Natural killer cell (primary cell): Measurements from ENCODE around the gene TMSB4X. TPM values are rescaled to one million over a fixed set of nuclear protein-coding genes. Genes with fewer than 3 reads are reported as not detected.

ENCODE experiments used
- ATAC-seq, 3 donors: fragments of 150-1000 bp in 2 of 3; fragments of 200-7000 bp in 1 of 3; cut with Tn5 transposase; 1 replicate in 1 of 3; 2 replicates in 2 of 3; pipeline ENCODE4 v1.10.0; 2021; ENCODE audit warnings: mild to moderate bottlenecking in 2 of 3, moderate library complexity in 2 of 3
- DNase-seq, 2 donors: peaks; one replicate each; pipeline versions ENCODE4 v3.0.0 to v3.0.0-alpha.2; 2013 to 2021; ENCODE audit warnings: mixed read lengths in 1 of 2
- H3K27ac ChIP-seq: one replicate; pipeline ENCODE4 v1.5.1; 2013; ENCODE audit warnings: mild to moderate bottlenecking, low read length
- H3K27me3 ChIP-seq: one replicate; pipeline ENCODE4 v1.6.1; 2013; ENCODE audit warnings: low read length; ENCODE audit not compliant: control insufficient read depth, insufficient read depth
- H3K36me3 ChIP-seq: one replicate; pipeline ENCODE4 v1.6.1; 2013; ENCODE audit warnings: low read length; ENCODE audit not compliant: control insufficient read depth, insufficient read depth
- H3K4me1 ChIP-seq: one replicate; pipeline ENCODE4 v1.6.1; 2013; ENCODE audit warnings: low read length; ENCODE audit not compliant: control insufficient read depth, insufficient read depth
- H3K4me3 ChIP-seq: one replicate; pipeline ENCODE4 v1.5.1; 2013; ENCODE audit warnings: low read length
- H3K9me3 ChIP-seq: one replicate; pipeline ENCODE4 v1.6.1; 2013; ENCODE audit warnings: low read length; ENCODE audit not compliant: control insufficient read depth, insufficient read depth
- H3K27ac Mint-ChIP-seq, 2 donors: one replicate each; pipeline ENCODE4 v1.8.0; 2022; ENCODE audit warnings: mild to moderate bottlenecking in 2 of 2, mixed read lengths in 2 of 2, moderate library complexity in 1 of 2
- H3K27me3 Mint-ChIP-seq, 2 donors: one replicate each; pipeline ENCODE4 v1.8.0; 2022; ENCODE audit warnings: low read depth in 2 of 2, mixed read lengths in 2 of 2
- H3K36me3 Mint-ChIP-seq: one replicate; pipeline ENCODE4 v1.8.0; 2022; ENCODE audit warnings: mixed read lengths
- H3K4me1 Mint-ChIP-seq, 2 donors: one replicate each; pipeline ENCODE4 v1.8.0; 2022; ENCODE audit warnings: mixed read lengths in 2 of 2
- H3K4me3 Mint-ChIP-seq: one replicate; pipeline ENCODE4 v1.8.0; 2022; ENCODE audit warnings: mild to moderate bottlenecking, moderate library complexity, mixed read lengths
- H3K9me3 Mint-ChIP-seq, 2 donors: one replicate each; pipeline ENCODE4 v1.8.0; 2022; ENCODE audit warnings: mixed read lengths in 2 of 2
- CTCF ChIP-seq: fragments of 200-600 bp; IDR thresholded peaks from one replicate; pipeline ENCODE4 v1.8.0; 2022; ENCODE audit warnings: antibody characterized with exemption
- WGBS: methylation state at CpG from one replicate; pipeline ENCODE4 v1.1.7; 2013; ENCODE audit warnings: missing lambda C conversion rate; ENCODE audit not compliant: insufficient coverage; 5-methylcytosine and 5-hydroxymethylcytosine counted together
- intact Hi-C: fragments of 100-400 bp; cut with micrococcal nuclease; formaldehyde crosslinking; loops from one replicate; pipeline ENCODE4 v1.14.2; 2022
- total RNA-seq, 4 donors: library from RNA; stranded (reverse); fragments of 120-200 nt in 1 of 4; gene quantifications; one replicate each; pipeline versions ENCODE4 v1.2.3 to v1.2.4, GENCODE V29; 2013 to 2022

Gene TMSB4X
- total RNA-seq, 3 donors from 2014 or later (not counting 1 experiment from before 2014, with no cell fraction given): 5,049 to 6,005 (median 5,892) TPM

GRCh38 chrX:13000301-13000811, 25.4 kb downstream of the TMSB4X start:
- Histone ChIP-seq H3K36me3 (no peaks in the 10 kb centered on the region), H3K4me1 (peaks cover 18% of the 10 kb centered on the region), H3K27me3 (no peaks in the 10 kb centered on the region), H3K9me3 (no peaks in the 10 kb centered on the region), H3K27ac (peak overlapping the region; percentile 71), H3K4me3 (no peak overlapping the region)
- Mint-ChIP-seq H3K9me3 (no peaks in the 10 kb centered on the region), H3K4me1 (peaks cover 27 to 31% of the 10 kb centered on the region in 2 donors), H3K27me3 (peaks cover 0 to 32% of the 10 kb centered on the region in 2 donors), H3K36me3 (no peaks in the 10 kb centered on the region), H3K4me3 (peak overlapping the region; percentile 77), H3K27ac (peak overlapping the region; percentile 90 to 94)
- TF ChIP-seq CTCF: no peak
- intact Hi-C loops: no loop called here
- 0% methylated on average over 8 of the region's 8 CpGs for WGBS
- ATAC-seq: peak in 2 of 3 donors; percentile 47 to 51
- peak in 1 of 2 donors; percentile 69 for DNase-seq

- 87% methylated on average over 2 of the region's 5 CpGs for WGBS
These were observed 26.2 kb downstream of the TMSB4X start for GRCh38 chrX:13001097-13001496.

GRCh38 chrX:13001961-13002671, 27.2 kb downstream of the TMSB4X start:
- no peaks in the 10 kb centered on the region for H3K27me3 ChIP-seq
- Mint-ChIP-seq H3K4me1 (peaks cover 32 to 36% of the 10 kb centered on the region in 2 donors), H3K27ac (peak overlapping the region in 1 of 2 donors; percentile 94), H3K4me3 (no peak overlapping the region), H3K36me3 (no peaks in the 10 kb centered on the region), H3K9me3 (no peaks in the 10 kb centered on the region), H3K27me3 (peaks cover 0 to 39% of the 10 kb centered on the region in 2 donors)
- TF ChIP-seq CTCF: no peak
- no peaks in the 10 kb centered on the region for H3K9me3 ChIP-seq
- 69% methylated on average over 2 of the region's 4 CpGs for WGBS
- H3K27ac ChIP-seq: no peak overlapping the region
- no peak overlapping the region for H3K4me3 ChIP-seq
- intact Hi-C loops: no loop called here
- ATAC-seq (no peak), DNase-seq (peak in 1 of 2 donors; percentile 34)
- H3K36me3 ChIP-seq: no peaks in the 10 kb centered on the region
- peaks cover 26% of the 10 kb centered on the region for H3K4me1 ChIP-seq

More at GRCh38 chrX:13001097-13001496, 26.2 kb downstream of the TMSB4X start:
- peaks cover 32 to 36% of the 10 kb centered on the region in 2 donors for H3K4me1 Mint-ChIP-seq
- H3K27me3 Mint-ChIP-seq: peaks cover 0 to 34% of the 10 kb centered on the region in 2 donors
- Histone ChIP-seq H3K36me3 (no peaks in the 10 kb centered on the region), H3K27ac (peak overlapping the region; percentile 71), H3K9me3 (no peaks in the 10 kb centered on the region), H3K27me3 (no peaks in the 10 kb centered on the region), H3K4me3 (no peak overlapping the region), H3K4me1 (peaks cover 22% of the 10 kb centered on the region)
- no peak for TF ChIP-seq CTCF
- no peak for DNase-seq
- H3K9me3 Mint-ChIP-seq: no peaks in the 10 kb centered on the region
- ATAC-seq: no peak
- peak overlapping the region; percentile 90 to 94 for H3K27ac Mint-ChIP-seq
- intact Hi-C loops: no loop called here
- H3K4me3 Mint-ChIP-seq: peak overlapping the region; percentile 35
- H3K36me3 Mint-ChIP-seq: no peaks in the 10 kb centered on the region
